Osteoblast (primary cell): Measurements from ENCODE around the gene TEX14. TPM values are rescaled to one million over a fixed set of nuclear protein-coding genes. Genes with fewer than 3 reads are reported as not detected.

ENCODE experiments used
- DNase-seq: peaks from one replicate; pipeline ENCODE4 v3.0.0; 2011; ENCODE audit warnings: low spot score, mixed read lengths; ENCODE audit not compliant: insufficient read length; ENCODE audit errors: missing footprints
- H2AFZ ChIP-seq: 2 replicates; pipeline ENCODE4 v1.6.0; 2011; ENCODE audit warnings: mild to moderate bottlenecking, low read length
- H3K27ac ChIP-seq: 2 replicates; pipeline ENCODE4 v1.5.1; 2011; ENCODE audit warnings: mild to moderate bottlenecking, low read depth, low read length, moderate library complexity
- H3K27me3 ChIP-seq: 2 replicates; pipeline ENCODE4 v1.6.0; 2012; ENCODE audit warnings: mild to moderate bottlenecking, control low read depth, inconsistent platforms, low read length, moderate library complexity; ENCODE audit not compliant: insufficient read depth
- H3K36me3 ChIP-seq: 2 replicates; pipeline ENCODE4 v1.5.1; 2011; ENCODE audit warnings: mild to moderate bottlenecking, low read length, control low read depth, moderate library complexity; ENCODE audit not compliant: insufficient read depth
- H3K4me1 ChIP-seq: 2 replicates; pipeline ENCODE4 v1.5.1; 2011; ENCODE audit warnings: mild to moderate bottlenecking, low read length, control low read depth, moderate library complexity; ENCODE audit not compliant: insufficient read depth
- H3K4me2 ChIP-seq: 2 replicates; pipeline ENCODE4 v1.6.0; 2011; ENCODE audit warnings: mild to moderate bottlenecking, low read length; ENCODE audit not compliant: insufficient read depth
- H3K4me3 ChIP-seq: fragments of 200-600 bp; sonication (generic); 3 replicates; pipeline ENCODE4 v1.5.1; 2012; ENCODE audit warnings: mild to moderate bottlenecking, low read length, inconsistent platforms; ENCODE audit not compliant: insufficient read depth
- H3K79me2 ChIP-seq: 2 replicates; pipeline ENCODE4 v1.6.0; 2012; ENCODE audit warnings: mild to moderate bottlenecking, low read length, control low read depth, inconsistent platforms; ENCODE audit not compliant: insufficient read depth
- H3K9me3 ChIP-seq: 2 replicates; pipeline ENCODE4 v1.5.1; 2011; ENCODE audit warnings: low read depth, low read length, control low read depth
- H4K20me1 ChIP-seq: 2 replicates; pipeline ENCODE4 v1.6.0; 2012; ENCODE audit warnings: mild to moderate bottlenecking, low read length, control low read depth; ENCODE audit not compliant: insufficient read depth
- CTCF ChIP-seq: IDR thresholded peaks from 2 replicates; pipeline ENCODE4 v1.5.1; 2011; ENCODE audit warnings: mild to moderate bottlenecking, low read depth, low read length, moderate library complexity; ENCODE audit errors: extremely low read depth
- total RNA-seq: library from RNA; depleted of rRNA; stranded (reverse); fragments of >200 nt; gene quantifications from 2 replicates; pipeline ENCODE4 v1.2.3, GENCODE V29; 2012

TEX14 gene
- total RNA-seq, 1 donor = under 0.01 TPM

GRCh38 chr17:58517928-58518609, 173.8 kb downstream of the TEX14 start:
- Histone ChIP-seq H3K4me3 (peak overlapping the region; percentile 89), H2AFZ (peak overlapping the region; percentile 98)
- no peak for TF ChIP-seq CTCF

GRCh38 chr17:58517378-58517927, 174.4 kb downstream of the TEX14 start:
- no peak for TF ChIP-seq CTCF
- Histone ChIP-seq H3K36me3 (peaks cover 1% of the 10 kb centered on the region), H3K4me2 (peak overlapping the region; percentile 97), H4K20me1 (peaks cover 7% of the 10 kb centered on the region), H2AFZ (peak overlapping the region; percentile 88), H3K4me3 (peak overlapping the region; percentile 89), H3K27me3 (no peaks in the 10 kb centered on the region), H3K27ac (peak overlapping the region; percentile 73), H3K4me1 (peaks cover 19% of the 10 kb centered on the region), H3K9me3 (no peaks in the 10 kb centered on the region), H3K79me2 (peaks cover 10% of the 10 kb centered on the region)
- peak; percentile 76 for DNase-seq

More at GRCh38 chr17:58517928-58518609, 173.8 kb downstream of the TEX14 start:
- H3K9me3 ChIP-seq = no peaks in the 10 kb centered on the region
- H3K79me2 ChIP-seq = peaks cover 8% of the 10 kb centered on the region
- H4K20me1 ChIP-seq = peaks cover 4% of the 10 kb centered on the region
- H3K4me1 ChIP-seq = peaks cover 19% of the 10 kb centered on the region
- peak overlapping the region; percentile 84 for H3K27ac ChIP-seq
- H3K4me2 ChIP-seq = peak overlapping the region; percentile 97
- H3K36me3 ChIP-seq = no peaks in the 10 kb centered on the region
- peak; percentile 99 for DNase-seq
- no peaks in the 10 kb centered on the region for H3K27me3 ChIP-seq

GRCh38 chr17:58516644-58517377, 175.0 kb downstream of the TEX14 start:
- TF ChIP-seq CTCF = no peak
- H3K27ac ChIP-seq = peak overlapping the region; percentile 73
- H3K36me3 ChIP-seq = peaks cover 3% of the 10 kb centered on the region

GRCh38 chr17:58515286-58515685, 176.6 kb downstream of the TEX14 start:
- Histone ChIP-seq H3K27ac (no peak overlapping the region), H3K27me3 (no peaks in the 10 kb centered on the region), H3K4me1 (peaks cover 19% of the 10 kb centered on the region), H3K9me3 (no peaks in the 10 kb centered on the region), H3K36me3 (peaks cover 17% of the 10 kb centered on the region), H3K4me3 (peak overlapping the region; percentile 77), H3K4me2 (peak overlapping the region; percentile 87), H3K79me2 (peaks cover 10% of the 10 kb centered on the region), H2AFZ (peak overlapping the region; percentile 80), H4K20me1 (peaks cover 10% of the 10 kb centered on the region)
- TF ChIP-seq CTCF = no peak
- no peak for DNase-seq

More at GRCh38 chr17:58516644-58517377, 175.0 kb downstream of the TEX14 start:
- H3K4me2 ChIP-seq = peak overlapping the region; percentile 97
- peaks cover 10% of the 10 kb centered on the region for H3K79me2 ChIP-seq
- no peaks in the 10 kb centered on the region for H3K27me3 ChIP-seq
- peaks cover 19% of the 10 kb centered on the region for H3K4me1 ChIP-seq
- peak overlapping the region; percentile 88 for H2AFZ ChIP-seq
- H4K20me1 ChIP-seq = peaks cover 10% of the 10 kb centered on the region
- H3K9me3 ChIP-seq = no peaks in the 10 kb centered on the region
- no peak for DNase-seq
- peak overlapping the region; percentile 89 for H3K4me3 ChIP-seq
